ENCODE measurements around the gene NUTM2D.
"Not testable (repeated sequence)": the region's sequence is repeated elsewhere in the genome, so short reads cannot be mapped to it uniquely, and the experiment has no call there.

Gene NUTM2D

GRCh38 chr10:87374091-87374490 lies 16.5 kb downstream of the NUTM2D start:
- not testable (repeated sequence) for DNase-seq

- not testable (repeated sequence) for DNase-seq
Measured at GRCh38 chr10:87379115-87379514, 21.6 kb downstream of the NUTM2D start.

DNA sequence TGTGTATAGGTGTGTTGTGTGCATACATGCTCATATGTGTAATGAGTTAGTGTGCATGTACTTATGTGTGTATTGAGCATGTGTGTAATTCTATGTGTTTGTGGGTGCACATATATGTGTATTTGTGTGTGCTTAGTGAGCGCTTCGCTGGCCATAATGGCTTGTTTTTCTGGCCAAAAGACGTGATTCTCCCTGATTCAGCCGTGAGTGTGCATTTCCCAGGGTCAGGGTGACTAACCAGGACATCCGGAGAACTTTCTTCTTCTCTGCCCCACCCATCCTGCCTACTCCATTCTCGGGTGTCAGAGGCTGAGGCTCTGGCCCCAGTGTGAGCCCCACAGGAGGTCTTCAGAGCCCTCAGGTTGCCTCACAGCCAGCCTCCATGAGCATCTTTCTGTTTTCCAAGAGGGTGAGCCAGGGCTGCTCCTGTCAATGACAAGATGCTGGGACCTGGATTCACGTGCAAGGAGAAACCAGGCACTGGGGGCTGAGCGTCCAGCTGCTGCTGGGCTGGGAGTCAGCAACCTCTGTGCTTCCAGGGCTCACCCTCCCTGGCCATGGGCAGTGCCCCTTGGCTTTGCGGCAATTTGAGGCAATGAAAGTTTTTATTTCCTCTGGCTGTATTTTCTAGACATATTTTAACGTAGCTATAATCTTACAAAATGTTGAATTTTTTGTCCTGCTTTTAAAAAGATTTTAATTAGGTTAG lies 25.8 kb downstream of the NUTM2D start:
- not testable (repeated sequence) for DNase-seq

DNA sequence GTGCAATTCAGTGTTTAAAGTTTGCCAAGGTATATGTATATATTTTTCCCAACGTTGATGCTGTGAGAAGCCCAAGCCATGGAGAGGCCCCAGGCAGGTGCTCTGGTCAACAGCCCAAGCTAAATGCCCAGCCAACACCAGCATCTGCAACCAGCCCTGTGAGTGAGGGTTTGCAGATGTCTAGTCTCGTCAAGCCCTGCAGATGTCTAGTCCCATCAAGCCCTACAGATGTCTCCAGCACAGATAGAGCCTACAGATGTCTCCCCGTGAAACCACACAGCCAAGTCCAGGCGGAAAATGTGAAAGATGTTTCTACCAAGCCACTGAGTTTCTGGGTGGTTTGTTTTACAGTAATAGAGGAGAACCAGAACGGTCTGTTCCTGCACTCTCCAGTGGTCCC lies 26.7 kb downstream of the NUTM2D start:
- not testable (repeated sequence) for DNase-seq

DNA sequence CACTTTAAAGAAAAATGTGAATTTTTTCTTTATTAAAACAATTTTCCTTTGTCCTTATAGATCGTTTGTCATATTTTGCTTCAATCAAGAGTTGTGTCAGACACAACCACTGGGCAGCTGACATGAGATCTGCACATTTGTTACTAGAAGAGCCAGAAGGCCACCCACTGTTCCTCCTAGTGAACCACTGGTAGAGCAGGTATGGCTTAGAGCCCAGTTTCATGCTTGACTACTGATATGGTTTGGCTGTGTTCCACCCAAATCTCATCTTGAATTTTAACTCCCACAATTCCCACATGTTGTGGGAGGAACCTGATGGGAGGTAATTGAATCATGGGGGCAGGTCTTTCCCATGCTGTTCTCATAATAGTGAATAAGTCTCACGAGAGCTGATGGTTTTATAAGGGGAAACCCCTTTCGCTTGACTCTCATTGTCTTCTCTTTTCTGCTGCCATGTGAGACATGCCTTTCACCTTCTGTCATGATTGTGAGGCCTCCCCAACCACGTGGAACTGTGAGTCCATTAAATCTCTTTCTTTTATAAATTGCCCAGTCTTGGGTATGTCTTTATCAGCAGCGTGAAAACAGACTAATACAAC lies 28.3 kb downstream of the NUTM2D start:
- not testable (repeated sequence) for DNase-seq

GRCh38 chr10:87391360-87391759 lies 33.8 kb downstream of the NUTM2D start:
- DNase-seq: not testable (repeated sequence)

- not testable (repeated sequence) for DNase-seq
Measured at GRCh38 chr10:87396206-87396605, 38.7 kb downstream of the NUTM2D start.

DNA sequence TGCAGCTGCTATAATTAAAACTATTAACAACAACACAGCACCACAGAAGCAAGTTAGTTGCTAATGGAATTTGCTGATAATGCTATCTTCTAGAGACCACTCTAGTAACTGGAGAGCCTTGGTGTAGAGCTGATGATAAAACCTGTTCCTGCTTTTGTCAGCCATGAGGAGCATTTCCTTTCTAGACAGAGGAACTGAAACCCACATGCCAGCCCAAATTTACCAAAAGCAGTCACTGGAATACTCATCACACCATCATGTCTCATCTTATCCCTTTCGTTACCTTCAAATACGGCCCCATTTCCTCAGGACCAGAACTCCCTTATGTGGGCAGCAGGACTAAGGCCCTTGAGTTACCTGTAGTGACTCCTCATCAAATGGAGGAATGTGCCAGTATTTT lies 40.9 kb downstream of the NUTM2D start:
- not testable (repeated sequence) for DNase-seq

- not testable (repeated sequence) for DNase-seq
Measured at GRCh38 chr10:87407516-87408467, 50.2 kb downstream of the NUTM2D start.

DNA sequence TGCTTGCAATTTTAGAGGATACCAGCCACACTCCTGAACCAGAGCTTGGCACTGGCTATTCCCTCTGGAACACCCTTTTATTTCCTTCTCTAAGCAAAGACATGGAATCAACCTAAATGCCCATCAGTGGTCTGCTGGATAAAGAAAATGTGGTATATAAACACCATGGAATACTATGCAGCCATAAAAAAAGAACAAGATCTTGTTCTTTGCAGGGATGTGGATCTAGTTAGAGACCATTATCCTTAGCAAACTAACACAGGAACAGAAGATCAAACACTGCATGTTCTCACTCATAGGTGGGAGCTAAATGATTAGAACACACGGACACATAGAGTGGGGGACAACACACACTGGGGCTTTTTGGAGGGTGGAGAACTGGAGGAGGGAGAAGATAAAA lies 56.4 kb downstream of the NUTM2D start:
- DNase-seq: not testable (repeated sequence)
